Upper lobe of left lung (tissue), 6 donors: Measurements from ENCODE around the gene IL9. TPM values are rescaled to one million over a fixed set of nuclear protein-coding genes. Genes with fewer than 3 reads are reported as not detected.

Experiments
- ATAC-seq, 2 donors: fragments of 200-7000 bp; cut with Tn5 transposase; one replicate each; pipeline ENCODE4 v1.9.1; 2022; ENCODE audit warnings: mild to moderate bottlenecking in 2 of 2, moderate library complexity in 2 of 2; ENCODE audit not compliant: low FRiP score in 2 of 2
- DNase-seq, 2 donors: peaks; one replicate each; pipeline ENCODE4 v3.0.0-alpha.2; 2019 to 2020
- H3K27ac ChIP-seq, 4 donors: fragments of 200-600 bp; sonication (generic); one replicate each; pipeline ENCODE4 v1.5.1; 2016 to 2019
- H3K27me3 ChIP-seq, 4 donors: fragments of 200-600 bp; sonication (generic); one replicate each; pipeline ENCODE4 v1.5.1; 2017 to 2019
- H3K36me3 ChIP-seq, 4 donors: fragments of 200-600 bp; sonication (generic); one replicate each; pipeline ENCODE4 v1.5.1; 2016 to 2019
- H3K4me1 ChIP-seq, 4 donors: fragments of 200-600 bp; sonication (generic); one replicate each; pipeline ENCODE4 v1.5.1; 2018 to 2019
- H3K4me3 ChIP-seq, 4 donors: fragments of 200-600 bp; sonication (generic); one replicate each; pipeline ENCODE4 v1.5.1; 2017 to 2019; ENCODE audit warnings: mild to moderate bottlenecking in 2 of 4, moderate library complexity in 1 of 4
- H3K9me3 ChIP-seq, 4 donors: fragments of 200-600 bp; sonication (generic); one replicate each; pipeline ENCODE4 v1.5.1; 2018 to 2019
- CTCF ChIP-seq, 6 experiments: fragments of 450-650 bp in 4 of 6; fragments of 200-600 bp in 2 of 6; sonication (generic) in 2 of 6; IDR thresholded peaks; one replicate each; pipeline ENCODE4 v1.5.1; 2016 to 2019; ENCODE audit warnings: antibody characterized with exemption in 6 of 6
- EP300 ChIP-seq, 4 donors: sonication (generic); formaldehyde crosslinking; IDR thresholded peaks; one replicate each; pipeline ENCODE4 v1.5.1; 2017; ENCODE audit warnings: antibody characterized with exemption in 4 of 4, control low read depth in 2 of 4
- POLR2A ChIP-seq, 4 donors: fragments of 450-650 bp; IDR thresholded peaks; one replicate each; pipeline ENCODE4 v1.5.1; 2016 to 2017; ENCODE audit warnings: antibody characterized with exemption in 4 of 4, mild to moderate bottlenecking in 2 of 4
- POLR2AphosphoS5 ChIP-seq, 2 donors: sonication (generic); formaldehyde crosslinking; IDR thresholded peaks; one replicate each; pipeline ENCODE4 v1.5.1; 2017; ENCODE audit warnings: antibody characterized with exemption in 2 of 2
- WGBS, 2 donors: methylation state at CpG; one replicate each; pipeline ENCODE4 v1.1.5; 2017 to 2018; 5-methylcytosine and 5-hydroxymethylcytosine counted together
- total RNA-seq, 6 donors: library from RNA; depleted of rRNA in 4 of 6; stranded (reverse); fragments of >200 nt in 4 of 6; gene quantifications; one replicate each; pipeline versions ENCODE4 v1.1.0 to v1.2.1, GENCODE V29; 2016 to 2021
- donor health status: DM: no; HTN: no; CAD: no; lungs with moderate emphysema.
- donor health status: DM: no; HTN: yes; CAD: no; lungs with severe emphysema.

IL9 gene
- total RNA-seq, 6 donors from 2014 or later, result not detected

DNA sequence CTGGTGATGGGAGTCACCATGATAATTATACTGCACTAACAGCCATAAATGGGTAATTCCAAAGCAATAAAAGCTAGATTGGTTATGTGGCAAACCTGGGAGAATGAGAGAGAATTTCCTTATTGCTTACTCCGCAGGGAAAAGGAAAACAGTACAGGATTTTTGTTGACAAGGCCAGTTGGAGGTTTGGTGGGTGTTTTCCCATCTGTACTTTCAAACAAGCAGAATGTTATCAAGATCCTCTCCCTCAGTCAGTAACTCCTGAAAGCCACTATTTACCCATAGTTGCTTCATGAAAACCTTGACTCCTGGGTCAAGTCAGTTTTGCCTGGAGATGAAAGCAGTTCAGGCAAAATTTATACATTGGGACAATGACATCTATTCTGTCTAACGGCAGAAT lies 26.4 kb downstream of the IL9 start:
- H3K9me3 ChIP-seq, result no peaks in the 10 kb centered on the region
- DNase-seq (no peak), ATAC-seq (no peak)
- H3K4me1 ChIP-seq, result no peaks in the 10 kb centered on the region
- no peaks in the 10 kb centered on the region for H3K27me3 ChIP-seq
- no peak overlapping the region for H3K27ac ChIP-seq
- no peak overlapping the region for H3K4me3 ChIP-seq
- WGBS, 2 donors, result 85 to 92% methylated on average over 2 of the region's 2 CpGs
- no peaks in the 10 kb centered on the region for H3K36me3 ChIP-seq
- TF ChIP-seq CTCF (IDR thresholded peaks at IDR 0.05) (no peak), POLR2AphosphoS5 (IDR thresholded peaks at IDR 0.05) (no peak), EP300 (IDR thresholded peaks at IDR 0.05) (no peak), POLR2A (IDR thresholded peaks at IDR 0.05) (no peak)

GRCh38 chr5:135868681-135869080 lies 27.0 kb downstream of the IL9 start:
- TF ChIP-seq POLR2AphosphoS5 (IDR thresholded peaks at IDR 0.05) (no peak), CTCF (IDR thresholded peaks at IDR 0.05) (no peak), POLR2A (IDR thresholded peaks at IDR 0.05) (no peak), EP300 (IDR thresholded peaks at IDR 0.05) (no peak)
- H3K27ac ChIP-seq, result no peak overlapping the region
- no peak for ATAC-seq
- no peak for DNase-seq
- H3K36me3 ChIP-seq, result no peaks in the 10 kb centered on the region
- no peaks in the 10 kb centered on the region for H3K4me1 ChIP-seq
- no peaks in the 10 kb centered on the region for H3K27me3 ChIP-seq
- WGBS, 2 donors, result 67 to 68% methylated on average over 2 of the region's 2 CpGs
- no peak overlapping the region for H3K4me3 ChIP-seq
- H3K9me3 ChIP-seq, result no peaks in the 10 kb centered on the region

GRCh38 chr5:135867599-135867998 lies 28.0 kb downstream of the IL9 start:
- Histone ChIP-seq H3K9me3 (no peaks in the 10 kb centered on the region), H3K27me3 (no peaks in the 10 kb centered on the region), H3K27ac (no peak overlapping the region), H3K36me3 (no peaks in the 10 kb centered on the region), H3K4me3 (no peak overlapping the region), H3K4me1 (no peaks in the 10 kb centered on the region)
- DNase-seq (no peak), ATAC-seq (no peak)
- TF ChIP-seq CTCF (IDR thresholded peaks at IDR 0.05), result no peak
- no peak for TF ChIP-seq EP300 (IDR thresholded peaks at IDR 0.05)
- no peak for TF ChIP-seq POLR2A (IDR thresholded peaks at IDR 0.05)
- no peak for TF ChIP-seq POLR2AphosphoS5 (IDR thresholded peaks at IDR 0.05)

DNA sequence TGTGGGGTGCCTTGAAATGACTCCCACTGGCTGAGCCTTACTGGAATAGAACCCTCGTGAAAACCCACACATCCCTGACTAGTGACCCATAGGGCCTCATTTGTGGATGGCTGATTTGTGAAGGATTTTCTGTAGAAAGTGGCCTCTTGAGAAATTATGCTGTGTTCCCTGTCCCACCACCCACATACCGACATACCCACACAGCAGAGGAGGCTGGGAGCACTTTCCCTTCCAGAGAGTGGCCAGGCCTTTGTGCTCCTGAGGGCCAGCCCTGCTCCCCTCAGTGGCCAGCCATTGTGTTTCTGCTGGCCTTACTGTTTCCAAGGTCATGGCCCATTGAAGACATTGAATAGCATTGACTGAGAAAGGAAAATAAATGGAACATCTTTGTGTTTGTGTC lies 29.6 kb downstream of the IL9 start:
- Histone ChIP-seq H3K9me3 (no peaks in the 10 kb centered on the region), H3K36me3 (no peaks in the 10 kb centered on the region), H3K27me3 (no peaks in the 10 kb centered on the region), H3K4me1 (no peaks in the 10 kb centered on the region), H3K4me3 (no peak overlapping the region), H3K27ac (no peak overlapping the region)
- no peak for ATAC-seq
- WGBS, 2 donors, result 75 to 94% methylated on average over 2 of the region's 2 CpGs
- TF ChIP-seq EP300 (IDR thresholded peaks at IDR 0.05) (no peak), POLR2A (IDR thresholded peaks at IDR 0.05) (no peak), POLR2AphosphoS5 (IDR thresholded peaks at IDR 0.05) (no peak), CTCF (IDR thresholded peaks at IDR 0.05) (no peak)
- DNase-seq, result no peak

DNA sequence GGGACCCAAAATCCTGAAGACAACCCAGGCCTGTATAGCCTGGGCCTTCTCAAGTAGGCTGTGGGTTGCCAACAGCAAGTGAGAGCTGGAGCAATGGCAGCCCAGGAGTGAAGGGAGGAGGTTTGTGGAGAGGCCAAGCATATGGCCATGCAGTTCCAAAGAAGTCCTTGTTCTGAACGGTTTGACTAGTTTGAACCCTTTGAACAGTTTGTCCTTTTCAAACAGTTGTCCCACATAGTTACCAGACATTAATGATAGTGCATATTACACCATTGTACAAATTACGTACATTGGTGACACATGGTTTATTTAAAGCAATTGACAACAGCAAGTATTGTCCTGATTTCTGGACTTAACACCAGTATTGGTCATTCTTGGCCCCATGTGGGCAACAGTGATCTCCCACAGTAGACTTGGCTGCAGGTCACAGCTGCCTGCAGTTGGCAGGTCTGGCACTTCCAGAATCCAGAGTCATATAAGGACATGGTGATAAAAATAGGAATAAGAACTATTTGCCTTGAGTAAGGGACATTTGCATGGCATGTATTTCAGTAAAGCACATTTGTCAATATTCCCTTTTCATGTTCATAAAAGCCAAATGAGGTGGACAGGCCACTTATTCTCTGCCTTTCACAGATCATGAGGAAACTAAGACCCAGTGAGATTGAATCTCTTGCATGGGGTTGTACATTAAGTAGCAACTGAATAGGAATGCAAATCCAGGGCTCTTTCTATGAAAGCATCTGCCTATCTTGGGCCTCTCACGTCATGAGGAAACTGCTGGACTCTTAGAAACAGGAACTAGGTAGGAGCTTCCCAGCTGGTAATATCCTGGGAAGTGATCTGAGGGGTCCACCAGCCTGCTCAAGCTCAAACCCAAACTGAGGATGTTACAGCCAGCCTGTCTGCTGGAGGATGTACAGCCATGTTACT lies 30.9 kb downstream of the IL9 start:
- H3K27ac ChIP-seq, result no peak overlapping the region
- no peaks in the 10 kb centered on the region for H3K9me3 ChIP-seq
- no peaks in the 10 kb centered on the region for H3K27me3 ChIP-seq
- H3K36me3 ChIP-seq, result no peaks in the 10 kb centered on the region
- H3K4me3 ChIP-seq, result no peak overlapping the region
- ATAC-seq (no peak), DNase-seq (no peak)
- no peaks in the 10 kb centered on the region for H3K4me1 ChIP-seq
- no peak for TF ChIP-seq CTCF (IDR thresholded peaks at IDR 0.05)
- no peak for TF ChIP-seq POLR2AphosphoS5 (IDR thresholded peaks at IDR 0.05)
- no peak for TF ChIP-seq EP300 (IDR thresholded peaks at IDR 0.05)
- no peak for TF ChIP-seq POLR2A (IDR thresholded peaks at IDR 0.05)
- 65 to 74% methylated on average over 3 of the region's 3 CpGs for WGBS, 2 donors
